Mesendoderm (in vitro differentiated cells): ENCODE data around the gene UBAC1.
"Not testable (repeated sequence)": the region's sequence is repeated elsewhere in the genome, so short reads cannot be mapped to it uniquely, and the experiment has no call there.

Source experiments
- DNase-seq: peaks from one replicate; pipeline ENCODE4 v3.0.0; 2013
- H2AK5ac ChIP-seq: 2 replicates; pipeline ENCODE4 v1.6.1; 2013; ENCODE audit warnings: low read length, inconsistent platforms
- H2BK120ac ChIP-seq: 2 replicates; pipeline ENCODE4 v1.6.1; 2013; ENCODE audit warnings: low read depth, mild to moderate bottlenecking, low read length, moderate library complexity, mixed read lengths
- H2BK15ac ChIP-seq: replicated peaks from 2 replicates; pipeline ENCODE4 v1.6.1; 2013; ENCODE audit warnings: low read depth, mild to moderate bottlenecking, moderate library complexity
- H2BK5ac ChIP-seq: 2 replicates; pipeline ENCODE4 v1.6.1; 2013; ENCODE audit warnings: low read length, inconsistent platforms
- H3K18ac ChIP-seq: 2 replicates; pipeline ENCODE4 v1.6.1; 2013; ENCODE audit warnings: mild to moderate bottlenecking, low read length, mixed read lengths
- H3K23ac ChIP-seq: one replicate; pipeline ENCODE4 v1.6.1; 2013; ENCODE audit warnings: low read length
- H3K27ac ChIP-seq: 2 replicates; pipeline ENCODE4 v1.5.1; 2013; ENCODE audit warnings: low read depth, mild to moderate bottlenecking, inconsistent platforms, low read length, moderate library complexity
- H3K27me3 ChIP-seq: 2 replicates; pipeline ENCODE4 v1.6.1; 2013; ENCODE audit warnings: low read length, control low read depth, mild to moderate bottlenecking, inconsistent platforms; ENCODE audit not compliant: insufficient read depth, poor library complexity
- H3K36me3 ChIP-seq: 2 replicates; pipeline ENCODE4 v1.6.1; 2013; ENCODE audit warnings: low read length, inconsistent platforms; ENCODE audit not compliant: control insufficient read depth, insufficient read depth
- H3K4ac ChIP-seq: one replicate; pipeline ENCODE4 v1.6.1; 2013; ENCODE audit warnings: low read depth, mild to moderate bottlenecking, low read length, moderate library complexity
- H3K4me1 ChIP-seq: 2 replicates; pipeline ENCODE4 v1.6.1; 2013; ENCODE audit warnings: low read depth, low read length, inconsistent platforms; ENCODE audit not compliant: control insufficient read depth
- H3K4me2 ChIP-seq: 2 replicates; pipeline ENCODE4 v1.6.1; 2013; ENCODE audit warnings: low read length
- H3K4me3 ChIP-seq: 2 replicates; pipeline ENCODE4 v1.5.1; 2013; ENCODE audit warnings: mild to moderate bottlenecking, low read length
- H3K56ac ChIP-seq: one replicate; pipeline ENCODE4 v1.6.1; 2013; ENCODE audit warnings: low read length
- H3K79me1 ChIP-seq: 2 replicates; pipeline ENCODE4 v1.6.1; 2013; ENCODE audit warnings: low read length, inconsistent platforms
- H3K79me2 ChIP-seq: 2 replicates; pipeline ENCODE4 v1.6.1; 2013; ENCODE audit warnings: mild to moderate bottlenecking, low read length; ENCODE audit not compliant: control insufficient read depth, insufficient read depth
- H3K9ac ChIP-seq: 2 replicates; pipeline ENCODE4 v1.6.1; 2013; ENCODE audit warnings: low read length, inconsistent platforms
- H4K5ac ChIP-seq: one replicate; pipeline ENCODE4 v1.6.1; 2013; ENCODE audit warnings: low read length
- H4K8ac ChIP-seq: one replicate; pipeline ENCODE4 v1.6.1; 2013; ENCODE audit warnings: low read depth, mild to moderate bottlenecking, control low read depth, low read length, moderate library complexity
- WGBS: extraction: QIAGEN DNeasy Blood & Tissue Kit; methylation state at CpG from one replicate; pipeline ENCODE4 v1.1.7; 2013; ENCODE audit warnings: low lambda C conversion rate, missing lambda C conversion rate; ENCODE audit not compliant: insufficient coverage; ENCODE audit errors: extremely low coverage; 5-methylcytosine and 5-hydroxymethylcytosine counted together

UBAC1 gene

DNA sequence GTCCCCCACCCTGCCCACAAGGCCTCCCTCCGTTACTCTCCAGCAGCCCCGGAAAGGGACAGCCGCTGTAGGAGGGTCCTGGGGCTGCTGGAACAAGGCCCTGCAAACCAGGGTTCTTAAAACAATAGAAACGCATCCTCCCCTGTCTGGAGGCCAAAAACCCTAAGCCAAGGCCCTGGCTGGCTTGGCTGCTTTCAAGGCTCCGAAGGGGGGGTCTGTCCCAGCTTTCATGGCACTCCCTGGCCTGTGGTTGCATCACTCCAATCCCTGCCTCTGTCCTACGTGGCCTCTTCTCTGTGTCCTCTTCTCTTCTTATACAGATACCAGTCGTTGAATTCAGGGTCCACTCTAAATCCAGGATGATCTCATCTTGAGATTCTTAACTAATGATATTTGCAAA, 7.4 kb upstream of the UBAC1 start:
- no CpG with 5 or more reads among the region's 7 CpGs for WGBS
- Histone ChIP-seq H3K27me3 (no peaks in the 10 kb centered on the region), H2AK5ac (no peak overlapping the region), H3K79me1 (no peaks in the 10 kb centered on the region), H3K9ac (no peak overlapping the region), H4K5ac (no peak overlapping the region), H2BK120ac (no peak overlapping the region), H3K36me3 (no peaks in the 10 kb centered on the region), H3K4ac (no peak overlapping the region), H3K4me3 (no peak overlapping the region), H4K8ac (no peak overlapping the region), H3K4me2 (no peak overlapping the region), H3K79me2 (no peaks in the 10 kb centered on the region), H2BK5ac (no peak overlapping the region), H2BK15ac (no peak overlapping the region), H3K18ac (no peak overlapping the region), H3K27ac (no peak overlapping the region), H3K23ac (no peak overlapping the region), H3K56ac (no peak overlapping the region), H3K4me1 (no peaks in the 10 kb centered on the region)
- no peak for DNase-seq

DNA sequence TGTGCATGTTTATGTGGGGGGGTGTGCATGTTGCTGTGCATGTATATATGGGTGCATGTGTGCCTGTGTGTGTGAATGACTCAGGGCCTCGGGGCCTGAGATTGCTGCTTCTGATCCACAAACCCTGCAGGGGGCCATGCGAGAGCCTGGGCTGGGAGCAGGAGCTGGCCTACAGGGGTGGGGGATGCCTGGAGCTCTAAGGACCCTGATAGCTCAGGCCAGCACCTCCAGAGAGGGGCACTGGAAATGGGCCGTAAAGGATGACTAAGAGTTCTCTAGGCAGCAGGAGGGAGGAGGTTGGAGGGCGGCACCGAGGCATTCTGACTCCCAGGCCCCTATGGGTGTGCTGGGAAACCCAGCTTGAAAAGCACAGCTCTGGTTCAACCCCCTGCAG, 6.9 kb upstream of the UBAC1 start:
- no peak overlapping the region for H2BK120ac ChIP-seq
- H3K56ac ChIP-seq: no peak overlapping the region
- H3K27ac ChIP-seq: no peak overlapping the region
- DNase-seq: peak; percentile 31
- H3K18ac ChIP-seq: no peak overlapping the region
- no CpG with 5 or more reads among the region's 5 CpGs for WGBS
- no peak overlapping the region for H3K4me2 ChIP-seq
- no peak overlapping the region for H2BK5ac ChIP-seq
- no peak overlapping the region for H3K4me3 ChIP-seq
- H3K79me1 ChIP-seq: no peaks in the 10 kb centered on the region
- no peak overlapping the region for H2AK5ac ChIP-seq
- H3K4ac ChIP-seq: no peak overlapping the region
- H4K5ac ChIP-seq: no peak overlapping the region
- H3K27me3 ChIP-seq: no peaks in the 10 kb centered on the region
- H4K8ac ChIP-seq: no peak overlapping the region
- no peaks in the 10 kb centered on the region for H3K79me2 ChIP-seq
- H3K9ac ChIP-seq: no peak overlapping the region
- no peak overlapping the region for H3K23ac ChIP-seq
- H2BK15ac ChIP-seq: no peak overlapping the region
- no peaks in the 10 kb centered on the region for H3K36me3 ChIP-seq
- no peaks in the 10 kb centered on the region for H3K4me1 ChIP-seq

DNA sequence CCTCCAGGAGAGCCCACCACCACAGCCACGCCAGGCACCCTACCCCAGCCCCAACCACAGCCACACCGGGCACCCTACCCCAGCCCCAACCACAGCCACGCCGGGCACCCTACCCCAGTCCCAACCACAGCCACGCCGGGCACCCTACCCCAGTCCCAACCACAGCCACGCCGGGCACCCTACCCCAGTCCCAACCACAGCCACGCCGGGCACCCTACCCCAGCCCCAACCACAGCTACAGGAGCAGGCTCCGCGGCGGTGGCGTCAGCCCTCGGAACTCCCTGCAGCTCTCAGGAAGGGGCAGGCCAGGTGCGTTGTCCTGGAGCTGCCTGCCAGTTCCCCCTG, 5.7 kb upstream of the UBAC1 start:
- not testable (repeated sequence) for H3K18ac ChIP-seq, H3K56ac ChIP-seq, H2BK5ac ChIP-seq, H2AK5ac ChIP-seq, H3K4ac ChIP-seq, H4K5ac ChIP-seq, H3K27ac ChIP-seq, H3K4me1 ChIP-seq, H3K9ac ChIP-seq, H2BK120ac ChIP-seq, H3K36me3 ChIP-seq, H3K4me3 ChIP-seq, H3K4me2 ChIP-seq, H3K79me2 ChIP-seq, H2BK15ac ChIP-seq, H4K8ac ChIP-seq, DNase-seq, H3K23ac ChIP-seq, H3K27me3 ChIP-seq, H3K79me1 ChIP-seq
- no CpG with 5 or more reads among the region's 16 CpGs for WGBS

DNA sequence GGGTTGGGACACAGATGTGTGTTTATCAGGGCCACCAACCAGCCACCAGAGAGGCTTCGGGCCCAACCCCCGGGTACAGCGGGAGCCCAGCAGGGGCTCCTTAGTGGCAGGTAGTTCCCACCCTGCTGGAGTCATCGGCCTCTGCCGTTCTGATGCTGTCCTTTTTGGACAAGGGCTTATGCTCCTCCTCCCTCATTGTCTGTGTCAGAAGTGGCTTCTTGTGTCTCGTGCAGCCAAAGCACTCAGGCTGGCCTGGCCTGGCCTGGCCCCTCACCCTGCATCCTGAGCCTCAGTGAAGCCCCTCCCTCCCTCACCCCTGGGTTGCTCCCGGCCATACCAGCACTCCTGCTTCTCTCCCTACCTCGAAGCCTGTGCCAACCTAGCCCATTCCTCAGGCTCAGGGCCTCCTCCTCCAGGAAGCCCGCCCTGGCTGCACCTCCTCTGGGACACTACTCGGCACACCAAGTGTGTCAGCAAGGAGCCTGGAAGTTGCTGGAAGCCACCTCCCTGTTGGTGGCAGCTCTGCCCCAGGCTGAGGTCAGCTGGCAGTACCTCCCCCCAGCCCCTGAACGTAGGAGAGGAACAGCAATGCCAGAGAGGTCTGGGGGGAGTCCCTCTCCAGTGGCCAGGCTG, 4.1 kb upstream of the UBAC1 start:
- Histone ChIP-seq H3K4me2 (no peak overlapping the region), H2BK120ac (no peak overlapping the region), H2BK5ac (no peak overlapping the region), H3K4ac (no peak overlapping the region), H3K4me1 (no peaks in the 10 kb centered on the region), H3K79me2 (peaks cover 2% of the 10 kb centered on the region), H3K79me1 (no peaks in the 10 kb centered on the region), H3K18ac (no peak overlapping the region), H2BK15ac (no peak overlapping the region), H3K27me3 (no peaks in the 10 kb centered on the region), H3K36me3 (no peaks in the 10 kb centered on the region), H3K9ac (no peak overlapping the region), H3K27ac (no peak overlapping the region), H3K56ac (no peak overlapping the region), H3K4me3 (no peak overlapping the region), H2AK5ac (no peak overlapping the region), H3K23ac (no peak overlapping the region), H4K5ac (no peak overlapping the region), H4K8ac (no peak overlapping the region)
- DNase-seq: no peak
- no CpG with 5 or more reads among the region's 11 CpGs for WGBS

DNA sequence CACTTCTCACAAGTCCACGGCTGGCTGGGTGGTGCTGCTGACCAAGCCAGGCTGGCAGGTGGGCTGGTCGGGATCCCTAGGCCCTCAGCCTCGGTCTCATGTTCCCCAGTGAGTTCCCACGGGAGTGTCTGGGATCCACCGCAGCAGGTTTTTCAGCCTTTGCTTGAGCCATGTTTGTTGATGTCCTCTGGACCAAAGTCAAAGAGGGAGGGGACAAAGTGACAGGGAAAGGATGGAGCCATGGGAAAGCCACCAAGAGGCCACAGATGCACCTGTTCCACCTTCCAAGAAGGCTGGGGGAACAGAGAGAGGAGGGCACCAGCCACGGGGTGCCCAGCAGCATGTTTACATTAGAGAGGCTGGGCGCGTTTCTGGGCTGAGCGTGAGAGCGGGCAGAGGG, 2.8 kb upstream of the UBAC1 start:
- no peak overlapping the region for H3K23ac ChIP-seq
- H2BK15ac ChIP-seq: no peak overlapping the region
- no peak for DNase-seq
- no peak overlapping the region for H3K18ac ChIP-seq
- no peaks in the 10 kb centered on the region for H3K27me3 ChIP-seq
- peaks cover 3% of the 10 kb centered on the region for H3K79me1 ChIP-seq
- peaks cover 3% of the 10 kb centered on the region for H3K4me1 ChIP-seq
- H3K4ac ChIP-seq: no peak overlapping the region
- H3K36me3 ChIP-seq: no peaks in the 10 kb centered on the region
- H2AK5ac ChIP-seq: no peak overlapping the region
- H3K27ac ChIP-seq: no peak overlapping the region
- H2BK5ac ChIP-seq: no peak overlapping the region
- H4K8ac ChIP-seq: no peak overlapping the region
- no peak overlapping the region for H2BK120ac ChIP-seq
- WGBS: no CpG with 5 or more reads among the region's 10 CpGs
- H3K56ac ChIP-seq: no peak overlapping the region
- H4K5ac ChIP-seq: no peak overlapping the region
- H3K4me3 ChIP-seq: no peak overlapping the region
- H3K79me2 ChIP-seq: peaks cover 11% of the 10 kb centered on the region
- H3K4me2 ChIP-seq: no peak overlapping the region
- no peak overlapping the region for H3K9ac ChIP-seq

DNA sequence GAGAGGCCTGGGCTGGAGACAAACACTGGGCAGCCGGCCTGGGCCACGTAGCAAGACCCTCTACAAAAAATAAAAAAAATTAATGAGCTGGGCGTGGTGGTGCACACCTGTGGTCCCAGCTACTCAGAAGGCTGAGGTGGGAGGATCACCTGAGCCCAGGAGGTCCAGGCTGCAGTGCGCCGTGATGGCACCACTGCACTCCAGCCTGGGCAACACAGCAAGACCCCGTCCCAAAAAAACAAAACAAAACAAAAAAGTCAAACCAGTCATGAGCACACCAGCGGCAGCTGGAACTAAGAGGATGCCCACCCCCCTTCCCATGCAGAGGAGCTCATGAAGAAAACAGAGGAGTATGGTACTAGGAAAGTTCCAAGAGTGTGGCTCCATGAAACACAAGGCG, 2.2 kb upstream of the UBAC1 start:
- Histone ChIP-seq H3K4me3 (no peak overlapping the region), H2BK120ac (no peak overlapping the region), H3K4me1 (peaks cover 3% of the 10 kb centered on the region), H3K4ac (no peak overlapping the region), H3K79me1 (peaks cover 5% of the 10 kb centered on the region), H3K56ac (no peak overlapping the region), H3K36me3 (no peaks in the 10 kb centered on the region), H4K8ac (no peak overlapping the region), H2BK15ac (no peak overlapping the region), H3K23ac (no peak overlapping the region), H3K4me2 (no peak overlapping the region), H2AK5ac (no peak overlapping the region), H3K27me3 (no peaks in the 10 kb centered on the region), H3K9ac (no peak overlapping the region), H2BK5ac (no peak overlapping the region), H3K27ac (no peak overlapping the region), H3K18ac (no peak overlapping the region), H3K79me2 (peaks cover 15% of the 10 kb centered on the region), H4K5ac (no peak overlapping the region)
- WGBS: no CpG with 5 or more reads among the region's 8 CpGs
- no peak for DNase-seq
